HG03354 (cell line): Measurements from ENCODE around the gene EDEM3.

Experiments used
- ATAC-seq: cut with Tn5 transposase; IDR thresholded peaks from one replicate; pipeline ENCODE4 v1.9.1; 2021; ENCODE audit warnings: mild to moderate bottlenecking; ENCODE audit not compliant: unreplicated experiment, poor library complexity, severe bottlenecking

Gene EDEM3

GRCh38 chr1:184648160-184648855, 106.3 kb downstream of the EDEM3 start:
- ATAC-seq: no peak

- no peak for ATAC-seq
These were observed 107.2 kb downstream of the EDEM3 start for GRCh38 chr1:184647471-184647870.

DNA sequence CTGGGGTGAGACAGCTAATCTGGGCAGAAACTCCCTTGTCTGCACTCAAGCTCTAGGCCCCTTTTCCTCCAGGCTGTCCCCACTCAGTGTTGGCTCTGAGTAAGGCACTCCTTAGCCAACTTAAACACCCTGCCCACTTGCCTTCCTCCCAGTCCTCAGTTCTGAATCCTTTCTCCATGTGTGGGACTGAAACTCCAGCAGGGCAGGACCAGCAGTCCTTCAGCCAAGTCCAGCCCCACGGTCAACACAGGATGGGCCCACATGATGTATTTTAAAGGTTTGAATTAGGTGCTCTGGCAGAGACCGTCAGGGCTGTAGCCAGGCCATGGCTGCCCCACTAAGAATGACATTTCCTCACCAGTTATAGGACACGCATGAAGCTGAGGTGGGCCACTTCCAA, 107.8 kb downstream of the EDEM3 start:
- no peak for ATAC-seq

GRCh38 chr1:184646178-184646701, 108.4 kb downstream of the EDEM3 start:
- no peak for ATAC-seq

DNA sequence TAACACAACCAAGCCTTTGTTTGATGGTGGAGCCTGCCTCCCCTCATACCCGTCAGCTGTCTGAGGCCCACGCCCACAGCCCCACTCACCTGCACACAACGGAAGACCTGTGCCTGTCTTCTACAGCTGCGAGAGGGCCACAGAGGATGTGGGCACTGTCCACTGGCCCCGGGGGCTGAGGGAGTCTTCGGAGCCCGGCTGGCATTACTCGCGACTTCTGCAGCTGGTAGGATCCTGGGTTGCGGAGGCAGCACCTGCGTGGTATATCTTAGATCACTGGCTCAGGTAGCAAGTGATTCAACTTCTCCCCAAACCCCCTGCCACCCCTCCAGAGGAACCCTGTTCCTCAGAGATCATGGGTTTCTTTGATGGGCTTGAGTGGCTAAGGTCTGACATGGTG, 109.9 kb downstream of the EDEM3 start:
- no peak for ATAC-seq

- ATAC-seq: no peak
These were observed 111.0 kb downstream of the EDEM3 start for GRCh38 chr1:184643661-184644060.

DNA sequence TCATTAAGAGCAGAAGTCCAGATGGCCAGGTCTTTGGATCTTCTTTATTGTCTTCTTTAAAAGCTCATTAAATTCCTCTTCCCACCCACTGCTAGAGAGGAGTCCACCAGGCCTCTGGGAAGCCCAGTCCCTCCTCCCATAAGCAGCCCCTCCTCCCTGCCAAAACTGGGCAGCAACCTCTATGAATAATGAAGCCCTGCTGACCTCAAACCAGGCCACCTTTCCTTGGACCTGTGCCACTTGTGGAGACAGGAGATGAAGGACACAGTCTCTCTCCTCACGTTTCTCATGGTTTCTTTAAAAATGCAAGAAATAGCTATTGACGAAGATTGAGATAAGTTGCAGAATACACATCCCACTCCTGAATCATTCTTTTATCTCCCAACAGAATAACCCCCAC, 112.8 kb downstream of the EDEM3 start:
- ATAC-seq: no peak

DNA sequence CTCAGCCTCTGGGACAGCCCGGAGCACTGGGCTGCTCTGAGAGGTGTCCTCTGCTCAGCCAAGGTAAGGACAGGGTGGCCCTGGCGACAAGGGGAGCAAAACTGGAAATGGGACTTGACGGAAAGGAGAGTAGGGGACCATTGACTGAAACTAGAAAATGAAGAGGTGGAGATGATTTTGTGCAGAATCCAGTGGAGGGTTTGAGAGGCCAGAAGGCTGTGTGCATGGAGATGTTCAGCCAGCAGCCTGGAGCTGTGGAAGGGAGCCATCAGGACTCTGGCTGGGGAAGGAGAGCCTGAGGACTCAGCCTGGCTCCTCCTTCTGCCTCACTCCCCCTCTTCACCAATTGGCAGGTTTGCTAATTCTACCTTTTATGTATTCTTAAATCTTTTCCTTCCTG, 114.2 kb downstream of the EDEM3 start:
- ATAC-seq: no peak
